AG09319 (cell line): ENCODE data around the gene ADAR.

Experiments
- DNase-seq: peaks from one replicate; pipeline ENCODE4 v3.0.0-alpha.2; 2010; ENCODE audit warnings: low read depth; ENCODE audit errors: extremely low read depth
- TF ChIP-seq, protein P1 (sequence below): IDR thresholded peaks from 2 replicates; pipeline ENCODE4 v1.5.1; 2011; ENCODE audit warnings: low read depth, mild to moderate bottlenecking, inconsistent platforms, low read length, moderate library complexity

Gene ADAR

DNA sequence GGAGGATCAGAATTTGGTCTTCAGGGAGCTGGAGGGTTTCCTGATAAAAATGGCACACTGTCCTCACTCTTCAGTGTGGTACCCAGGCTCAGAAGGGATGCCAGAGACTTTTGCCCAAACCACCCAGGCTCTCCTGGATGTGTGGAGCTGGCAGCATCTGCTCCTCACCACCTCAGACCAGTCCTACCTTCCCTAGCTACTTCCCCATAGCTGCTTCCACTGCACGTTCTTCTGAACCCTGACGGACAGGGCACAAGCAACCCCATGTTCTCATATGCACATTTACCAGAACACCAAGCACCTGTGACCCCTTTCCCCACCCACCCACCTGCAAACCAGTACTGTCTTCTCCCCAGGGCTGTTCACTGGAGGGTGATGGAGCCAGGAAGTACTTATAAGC, 4.7 kb downstream of the ADAR start:
- no peak for DNase-seq
- TF ChIP-seq, protein P1, sequence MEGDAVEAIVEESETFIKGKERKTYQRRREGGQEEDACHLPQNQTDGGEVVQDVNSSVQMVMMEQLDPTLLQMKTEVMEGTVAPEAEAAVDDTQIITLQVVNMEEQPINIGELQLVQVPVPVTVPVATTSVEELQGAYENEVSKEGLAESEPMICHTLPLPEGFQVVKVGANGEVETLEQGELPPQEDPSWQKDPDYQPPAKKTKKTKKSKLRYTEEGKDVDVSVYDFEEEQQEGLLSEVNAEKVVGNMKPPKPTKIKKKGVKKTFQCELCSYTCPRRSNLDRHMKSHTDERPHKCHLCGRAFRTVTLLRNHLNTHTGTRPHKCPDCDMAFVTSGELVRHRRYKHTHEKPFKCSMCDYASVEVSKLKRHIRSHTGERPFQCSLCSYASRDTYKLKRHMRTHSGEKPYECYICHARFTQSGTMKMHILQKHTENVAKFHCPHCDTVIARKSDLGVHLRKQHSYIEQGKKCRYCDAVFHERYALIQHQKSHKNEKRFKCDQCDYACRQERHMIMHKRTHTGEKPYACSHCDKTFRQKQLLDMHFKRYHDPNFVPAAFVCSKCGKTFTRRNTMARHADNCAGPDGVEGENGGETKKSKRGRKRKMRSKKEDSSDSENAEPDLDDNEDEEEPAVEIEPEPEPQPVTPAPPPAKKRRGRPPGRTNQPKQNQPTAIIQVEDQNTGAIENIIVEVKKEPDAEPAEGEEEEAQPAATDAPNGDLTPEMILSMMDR, result no peak

DNA sequence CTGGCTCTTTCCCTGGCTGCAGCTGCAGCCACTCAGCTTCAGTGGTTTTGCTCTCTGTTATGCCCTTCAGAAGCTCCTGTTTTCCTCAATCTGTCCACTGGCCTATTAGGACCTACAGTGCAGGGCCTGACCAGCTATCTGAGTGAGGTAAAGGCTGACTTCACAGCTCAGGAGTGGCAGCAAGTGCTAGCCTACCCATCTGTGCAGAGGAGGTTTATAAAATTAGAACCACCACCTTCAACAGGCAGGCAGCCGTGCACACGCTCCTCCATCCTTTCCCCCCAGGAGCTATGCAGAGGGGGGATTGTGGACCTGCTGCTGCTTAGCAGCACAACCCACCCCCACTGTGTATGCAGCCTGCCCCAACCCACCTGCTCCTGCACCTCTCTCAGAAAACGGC, 8.3 kb downstream of the ADAR start:
- DNase-seq, result no peak
- TF ChIP-seq, protein P1, result no peak

GRCh38 chr1:154598871-154599635, 8.9 kb downstream of the ADAR start:
- DNase-seq, result no peak
- TF ChIP-seq, protein P1, result no peak

- TF ChIP-seq, protein P1, result no peak
- no peak for DNase-seq
Observed at GRCh38 chr1:154595621-154596020, 12.4 kb downstream of the ADAR start.

GRCh38 chr1:154594811-154595210, 13.2 kb downstream of the ADAR start:
- no peak for DNase-seq
- TF ChIP-seq, protein P1, result no peak

- TF ChIP-seq, protein P1, result no peak
- no peak for DNase-seq
Observed at GRCh38 chr1:154593390-154593789, 14.6 kb downstream of the ADAR start.

- TF ChIP-seq, protein P1, result no peak
- DNase-seq, result no peak
Observed at GRCh38 chr1:154591206-154591605, 16.8 kb downstream of the ADAR start.
